Peyer's patch (tissue), 4 donors: ENCODE results near the gene PDE6H. TPM values are rescaled to one million over a fixed set of nuclear protein-coding genes. Genes with fewer than 3 reads are reported as not detected.

ENCODE experiments used
- DNase-seq, 3 donors: peaks; one replicate each; pipeline ENCODE4 v3.0.0-alpha.2; 2017 to 2019
- H3K27ac ChIP-seq, 4 donors: fragments of 200-600 bp; sonication (generic); one replicate each; pipeline ENCODE4 v1.5.1; 2016 to 2019
- H3K27me3 ChIP-seq, 2 donors: fragments of 200-600 bp; sonication (generic); one replicate each; pipeline ENCODE4 v1.5.1; 2019
- H3K36me3 ChIP-seq, 3 donors: fragments of 200-600 bp; sonication (generic); one replicate each; pipeline ENCODE4 v1.5.1; 2016 to 2019
- H3K4me1 ChIP-seq, 4 donors: fragments of 200-600 bp; sonication (generic); one replicate each; pipeline ENCODE4 v1.5.1; 2016 to 2019
- H3K4me3 ChIP-seq, 4 donors: fragments of 200-600 bp; sonication (generic); 1 replicate in 3 of 4; 2 replicates in 1 of 4; pipeline ENCODE4 v1.5.1; 2016 to 2019; ENCODE audit warnings: mild to moderate bottlenecking in 1 of 4
- H3K9me3 ChIP-seq, 4 donors: fragments of 200-600 bp; sonication (generic); one replicate each; pipeline ENCODE4 v1.5.1; 2016 to 2019; ENCODE audit warnings: mild to moderate bottlenecking in 1 of 4
- POLR2A ChIP-seq, 2 donors: fragments of 450-650 bp; IDR thresholded peaks; one replicate each; pipeline ENCODE4 v1.5.1; 2017; ENCODE audit warnings: antibody characterized with exemption in 2 of 2, mild to moderate bottlenecking in 2 of 2, moderate library complexity in 2 of 2
- total RNA-seq, 4 donors: library from RNA; depleted of rRNA; stranded (reverse); fragments of >200 nt; gene quantifications; one replicate each; pipeline ENCODE4 v1.1.0, GENCODE V29; 2016
- TF ChIP-seq, protein P1 (sequence below), 6 experiments: fragments of 450-650 bp in 4 of 6; fragments of 200-600 bp in 2 of 6; sonication (generic) in 1 of 6; IDR thresholded peaks; one replicate each; pipeline ENCODE4 v1.5.1; 2017 to 2019; ENCODE audit warnings: antibody characterized with exemption in 6 of 6, mild to moderate bottlenecking in 3 of 6, moderate library complexity in 1 of 6

Gene PDE6H
- total RNA-seq, 4 donors from 2014 or later, result not detected

DNA sequence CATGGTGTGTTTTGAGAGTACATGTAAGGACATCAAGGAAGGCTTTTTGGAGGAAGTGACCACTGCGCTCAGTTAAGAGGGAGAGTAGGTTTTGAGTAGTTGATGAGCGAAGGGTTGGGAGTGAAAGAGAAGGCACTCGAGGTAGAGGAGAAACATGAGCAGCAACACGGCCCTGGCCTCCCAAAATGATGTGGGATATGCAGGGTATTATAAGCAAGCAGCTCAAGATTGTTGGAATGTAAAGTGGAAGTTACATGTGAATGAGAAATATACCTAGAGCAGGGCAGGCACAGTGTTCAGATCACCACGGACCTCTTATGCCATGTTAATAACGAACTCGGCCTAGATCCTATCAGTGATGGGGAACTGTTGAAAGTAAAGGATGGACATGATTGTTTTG is 9.3 kb upstream of the PDE6H start:
- no peaks in the 10 kb centered on the region for H3K36me3 ChIP-seq
- H3K4me3 ChIP-seq, result no peak overlapping the region
- H3K9me3 ChIP-seq, result no peaks in the 10 kb centered on the region
- DNase-seq, result no peak
- no peaks in the 10 kb centered on the region for H3K27me3 ChIP-seq
- TF ChIP-seq, protein P1, sequence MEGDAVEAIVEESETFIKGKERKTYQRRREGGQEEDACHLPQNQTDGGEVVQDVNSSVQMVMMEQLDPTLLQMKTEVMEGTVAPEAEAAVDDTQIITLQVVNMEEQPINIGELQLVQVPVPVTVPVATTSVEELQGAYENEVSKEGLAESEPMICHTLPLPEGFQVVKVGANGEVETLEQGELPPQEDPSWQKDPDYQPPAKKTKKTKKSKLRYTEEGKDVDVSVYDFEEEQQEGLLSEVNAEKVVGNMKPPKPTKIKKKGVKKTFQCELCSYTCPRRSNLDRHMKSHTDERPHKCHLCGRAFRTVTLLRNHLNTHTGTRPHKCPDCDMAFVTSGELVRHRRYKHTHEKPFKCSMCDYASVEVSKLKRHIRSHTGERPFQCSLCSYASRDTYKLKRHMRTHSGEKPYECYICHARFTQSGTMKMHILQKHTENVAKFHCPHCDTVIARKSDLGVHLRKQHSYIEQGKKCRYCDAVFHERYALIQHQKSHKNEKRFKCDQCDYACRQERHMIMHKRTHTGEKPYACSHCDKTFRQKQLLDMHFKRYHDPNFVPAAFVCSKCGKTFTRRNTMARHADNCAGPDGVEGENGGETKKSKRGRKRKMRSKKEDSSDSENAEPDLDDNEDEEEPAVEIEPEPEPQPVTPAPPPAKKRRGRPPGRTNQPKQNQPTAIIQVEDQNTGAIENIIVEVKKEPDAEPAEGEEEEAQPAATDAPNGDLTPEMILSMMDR (IDR thresholded peaks at IDR 0.05), result no peak
- no peak for TF ChIP-seq POLR2A (IDR thresholded peaks at IDR 0.05)
- peak overlapping the region; percentile 28 to 81 (median 64) for H3K27ac ChIP-seq
- H3K4me1 ChIP-seq, result no peaks in the 10 kb centered on the region

GRCh38 chr12:14964406-14964805 is 8.4 kb upstream of the PDE6H start:
- H3K36me3 ChIP-seq, result no peaks in the 10 kb centered on the region

DNA sequence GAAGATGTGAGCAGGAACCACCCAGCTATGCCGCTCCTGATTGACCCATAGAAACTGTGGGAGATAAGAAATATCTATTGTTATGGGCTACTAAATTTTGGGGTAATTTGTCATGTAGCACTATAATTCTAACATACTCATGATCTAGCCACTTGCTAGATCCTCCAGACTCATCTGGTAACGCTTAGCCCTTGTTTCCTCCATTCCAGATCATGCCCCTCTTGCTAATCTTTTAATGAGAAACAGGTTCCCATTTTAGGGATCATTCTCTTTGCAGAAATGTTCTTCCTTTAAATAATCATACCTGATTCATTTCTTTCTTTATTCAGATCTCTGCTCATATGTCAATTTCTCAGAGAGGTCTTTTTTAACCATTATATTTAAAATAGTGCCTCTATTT is 7.6 kb upstream of the PDE6H start:
- no peaks in the 10 kb centered on the region for H3K4me1 ChIP-seq
- no peak overlapping the region for H3K4me3 ChIP-seq
- no peaks in the 10 kb centered on the region for H3K36me3 ChIP-seq
- TF ChIP-seq POLR2A (IDR thresholded peaks at IDR 0.05), result no peak
- TF ChIP-seq, protein P1 (IDR thresholded peaks at IDR 0.05), result no peak
- DNase-seq, result no peak
- H3K27me3 ChIP-seq, result no peaks in the 10 kb centered on the region
- no peak overlapping the region for H3K27ac ChIP-seq
- H3K9me3 ChIP-seq, result no peaks in the 10 kb centered on the region

More at GRCh38 chr12:14964406-14964805, 8.4 kb upstream of the PDE6H start:
- H3K27me3 ChIP-seq, result no peaks in the 10 kb centered on the region
- no peaks in the 10 kb centered on the region for H3K4me1 ChIP-seq
- no peak for DNase-seq
- TF ChIP-seq POLR2A (IDR thresholded peaks at IDR 0.05), result no peak
- TF ChIP-seq, protein P1 (IDR thresholded peaks at IDR 0.05), result no peak
- no peak overlapping the region for H3K27ac ChIP-seq
- no peaks in the 10 kb centered on the region for H3K9me3 ChIP-seq
- H3K4me3 ChIP-seq, result no peak overlapping the region

- Histone ChIP-seq H3K27me3 (no peaks in the 10 kb centered on the region), H3K27ac (no peak overlapping the region), H3K9me3 (no peaks in the 10 kb centered on the region), H3K4me1 (no peaks in the 10 kb centered on the region), H3K4me3 (no peak overlapping the region), H3K36me3 (no peaks in the 10 kb centered on the region)
- TF ChIP-seq, protein P1 (IDR thresholded peaks at IDR 0.05), result no peak
- TF ChIP-seq POLR2A (IDR thresholded peaks at IDR 0.05), result no peak
- DNase-seq, result no peak
Observed at GRCh38 chr12:14968478-14968877, 4.4 kb upstream of the PDE6H start.

DNA sequence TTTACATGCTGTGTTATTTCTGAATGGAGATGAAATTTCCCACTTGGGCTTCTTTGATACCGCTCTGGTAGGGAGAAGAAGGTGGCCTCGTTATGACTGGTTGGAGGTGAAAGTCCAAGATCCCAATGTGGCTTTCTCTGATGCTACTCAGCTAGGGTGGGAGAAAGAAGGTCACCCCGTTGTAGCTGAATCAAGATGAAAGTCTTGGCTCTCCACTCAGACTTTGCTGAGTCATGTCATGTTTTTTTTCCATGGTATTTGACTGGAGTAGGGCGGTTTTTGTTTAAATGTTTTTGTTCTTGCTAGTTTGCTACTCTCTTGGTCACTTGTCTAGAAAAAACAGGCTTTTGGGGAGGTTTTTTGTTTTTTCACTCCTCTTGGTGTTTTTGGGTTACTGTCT is 2.4 kb upstream of the PDE6H start:
- no peak overlapping the region for H3K4me3 ChIP-seq
- H3K4me1 ChIP-seq, result no peaks in the 10 kb centered on the region
- TF ChIP-seq POLR2A (IDR thresholded peaks at IDR 0.05), result no peak
- TF ChIP-seq, protein P1 (IDR thresholded peaks at IDR 0.05), result no peak

GRCh38 chr12:14974633-14975032 is 1.8 kb downstream of the PDE6H start:
- no peaks in the 10 kb centered on the region for H3K27me3 ChIP-seq
- no peaks in the 10 kb centered on the region for H3K9me3 ChIP-seq
- no peak overlapping the region for H3K4me3 ChIP-seq
- no peak overlapping the region for H3K27ac ChIP-seq
- TF ChIP-seq, protein P1 (IDR thresholded peaks at IDR 0.05), result no peak
- TF ChIP-seq POLR2A (IDR thresholded peaks at IDR 0.05), result no peak
- no peak for DNase-seq
- H3K36me3 ChIP-seq, result no peaks in the 10 kb centered on the region
- H3K4me1 ChIP-seq, result no peaks in the 10 kb centered on the region

More for the DNA sequence above, 2.4 kb upstream of the PDE6H start:
- Histone ChIP-seq H3K9me3 (no peaks in the 10 kb centered on the region), H3K27me3 (no peaks in the 10 kb centered on the region), H3K36me3 (no peaks in the 10 kb centered on the region), H3K27ac (no peak overlapping the region)
- no peak for DNase-seq
